SK-N-SH treated with all-trans-retinoic acid at 6 μM for 48 hours (cell line): ENCODE results near the gene CD59.
A peak's percentile ranks its signal among the peaks of the same experiment; 100 is the strongest.

Source experiments
- ATAC-seq: fragments of 200-7000 bp; cut with Tn5 transposase; 3 replicates; pipeline ENCODE4 v1.9.1; 2020; ENCODE audit warnings: mild to moderate bottlenecking, moderate library complexity
- ARNTL ChIP-seq: fragments of 450-650 bp; formaldehyde crosslinking; IDR thresholded peaks from 2 replicates; pipeline ENCODE4 v1.5.0; 2020; ENCODE audit warnings: low read depth, mild to moderate bottlenecking, moderate library complexity, borderline replicate concordance
- CREB5 ChIP-seq: fragments of 250-450 bp; sonication (Bioruptor Pico); IDR thresholded peaks from 2 replicates; pipeline ENCODE4 v1.5.1; 2020; ENCODE audit warnings: low read depth, mild to moderate bottlenecking, moderate library complexity
- ESRRG ChIP-seq: fragments of 250-450 bp; sonication (Bioruptor Pico); IDR thresholded peaks from 2 replicates; pipeline ENCODE4 v1.6.1; 2021; ENCODE audit warnings: mild to moderate bottlenecking
- OSR1 ChIP-seq: fragments of 250-450 bp; sonication (Bioruptor Pico); IDR thresholded peaks from 2 replicates; pipeline ENCODE4 v1.8.0; 2022; ENCODE audit warnings: moderate library complexity, mild to moderate bottlenecking, inconsistent platforms
- POU6F1 ChIP-seq: fragments of 250-450 bp; sonication (Bioruptor Pico); IDR thresholded peaks from 2 replicates; pipeline ENCODE4 v1.8.0; 2021; ENCODE audit warnings: low read depth, mild to moderate bottlenecking, moderate library complexity, borderline replicate concordance
- PPARA ChIP-seq: fragments of 250-450 bp; sonication (Bioruptor Pico); IDR thresholded peaks from 2 replicates; pipeline ENCODE4 v1.5.0; 2020; ENCODE audit warnings: mild to moderate bottlenecking, borderline replicate concordance
- RARB ChIP-seq: fragments of 250-450 bp; sonication (Bioruptor Pico); IDR thresholded peaks from 2 replicates; pipeline ENCODE4 v1.8.0; 2021; ENCODE audit warnings: mild to moderate bottlenecking, moderate library complexity
- SNAI2 ChIP-seq: fragments of 250-450 bp; sonication (Bioruptor Pico); IDR thresholded peaks from 2 replicates; pipeline ENCODE4 v1.5.0; 2020; ENCODE audit warnings: mild to moderate bottlenecking, moderate library complexity
- TOX ChIP-seq: fragments of 250-450 bp; sonication (Bioruptor Pico); IDR thresholded peaks from 2 replicates; pipeline ENCODE4 v1.8.0; 2021; ENCODE audit warnings: mild to moderate bottlenecking, moderate library complexity, borderline replicate concordance
- TSHZ2 ChIP-seq: fragments of 250-450 bp; sonication (Bioruptor Pico); IDR thresholded peaks from 2 replicates; pipeline ENCODE4 v1.5.0; 2020; ENCODE audit warnings: mild to moderate bottlenecking, moderate library complexity
- ZFP3 ChIP-seq: fragments of 250-450 bp; sonication (Bioruptor Pico); IDR thresholded peaks from 2 replicates; pipeline ENCODE4 v1.5.0; 2020; ENCODE audit warnings: mild to moderate bottlenecking, moderate library complexity
- ZNF70 ChIP-seq: fragments of 450-650 bp; formaldehyde crosslinking; IDR thresholded peaks from 2 replicates; pipeline ENCODE4 v1.5.0; 2020; ENCODE audit warnings: mild to moderate bottlenecking, moderate library complexity
- ZNF8 ChIP-seq: fragments of 450-650 bp; formaldehyde crosslinking; IDR thresholded peaks from 2 replicates; pipeline ENCODE4 v1.5.0; 2020; ENCODE audit warnings: mild to moderate bottlenecking, moderate library complexity
- TF ChIP-seq, protein P1 (sequence below): fragments of 250-450 bp; sonication (Bioruptor Pico); IDR thresholded peaks from 2 replicates; pipeline ENCODE4 v1.5.1; 2021; ENCODE audit warnings: mild to moderate bottlenecking, moderate library complexity
- TF ChIP-seq, protein P2 (sequence below): fragments of 250-450 bp; sonication (Bioruptor Pico); IDR thresholded peaks from 2 replicates; pipeline ENCODE4 v1.8.0; 2020; ENCODE audit warnings: mild to moderate bottlenecking, moderate library complexity, borderline replicate concordance

The CD59 gene

DNA sequence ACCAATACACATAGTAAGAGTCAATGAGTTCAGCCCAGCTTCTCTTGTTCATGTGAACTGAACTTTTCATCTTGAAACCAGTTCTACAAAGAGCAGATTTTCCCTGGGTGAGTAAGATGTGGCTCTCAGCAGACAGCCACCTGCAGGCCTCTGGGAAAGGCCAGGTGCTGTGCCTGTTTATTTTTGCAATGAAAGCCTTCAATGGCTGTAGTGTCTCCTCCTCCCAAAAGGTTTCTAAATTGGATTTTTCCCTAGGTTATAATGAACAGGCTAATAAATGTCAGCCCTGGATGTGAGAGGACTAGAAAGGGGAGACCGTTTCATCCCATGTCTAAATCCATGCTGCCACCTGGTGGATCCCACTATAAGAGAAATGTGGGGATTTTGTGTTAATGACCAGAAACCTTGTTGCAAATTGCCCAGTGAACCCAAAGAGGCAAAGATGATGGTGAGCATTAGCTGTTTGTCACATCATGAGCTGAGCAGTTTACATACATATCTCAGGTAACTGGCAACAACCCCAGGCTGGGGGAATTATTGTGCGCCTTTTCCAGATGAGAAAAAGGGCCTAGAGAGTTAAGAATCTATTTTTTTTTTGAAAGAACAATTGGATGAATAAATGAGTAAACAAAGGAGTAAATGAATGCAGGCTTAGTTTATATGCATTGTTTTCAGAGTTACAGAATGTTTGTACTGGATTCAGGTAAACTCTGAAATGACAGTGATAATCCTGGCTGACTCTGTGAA, 48.3 kb downstream of the CD59 start:
- TF ChIP-seq, protein P1, sequence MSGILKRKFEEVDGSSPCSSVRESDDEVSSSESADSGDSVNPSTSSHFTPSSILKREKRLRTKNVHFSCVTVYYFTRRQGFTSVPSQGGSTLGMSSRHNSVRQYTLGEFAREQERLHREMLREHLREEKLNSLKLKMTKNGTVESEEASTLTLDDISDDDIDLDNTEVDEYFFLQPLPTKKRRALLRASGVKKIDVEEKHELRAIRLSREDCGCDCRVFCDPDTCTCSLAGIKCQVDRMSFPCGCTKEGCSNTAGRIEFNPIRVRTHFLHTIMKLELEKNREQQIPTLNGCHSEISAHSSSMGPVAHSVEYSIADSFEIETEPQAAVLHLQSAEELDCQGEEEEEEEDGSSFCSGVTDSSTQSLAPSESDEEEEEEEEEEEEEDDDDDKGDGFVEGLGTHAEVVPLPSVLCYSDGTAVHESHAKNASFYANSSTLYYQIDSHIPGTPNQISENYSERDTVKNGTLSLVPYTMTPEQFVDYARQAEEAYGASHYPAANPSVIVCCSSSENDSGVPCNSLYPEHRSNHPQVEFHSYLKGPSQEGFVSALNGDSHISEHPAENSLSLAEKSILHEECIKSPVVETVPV, result no peak
- TF ChIP-seq CREB5 (no peak), PPARA (CRISPR knock-in tag) (no peak), RARB (no peak), OSR1 (CRISPR knock-in tag) (no peak), TOX (CRISPR knock-in tag) (no peak)
- TF ChIP-seq, protein P2, sequence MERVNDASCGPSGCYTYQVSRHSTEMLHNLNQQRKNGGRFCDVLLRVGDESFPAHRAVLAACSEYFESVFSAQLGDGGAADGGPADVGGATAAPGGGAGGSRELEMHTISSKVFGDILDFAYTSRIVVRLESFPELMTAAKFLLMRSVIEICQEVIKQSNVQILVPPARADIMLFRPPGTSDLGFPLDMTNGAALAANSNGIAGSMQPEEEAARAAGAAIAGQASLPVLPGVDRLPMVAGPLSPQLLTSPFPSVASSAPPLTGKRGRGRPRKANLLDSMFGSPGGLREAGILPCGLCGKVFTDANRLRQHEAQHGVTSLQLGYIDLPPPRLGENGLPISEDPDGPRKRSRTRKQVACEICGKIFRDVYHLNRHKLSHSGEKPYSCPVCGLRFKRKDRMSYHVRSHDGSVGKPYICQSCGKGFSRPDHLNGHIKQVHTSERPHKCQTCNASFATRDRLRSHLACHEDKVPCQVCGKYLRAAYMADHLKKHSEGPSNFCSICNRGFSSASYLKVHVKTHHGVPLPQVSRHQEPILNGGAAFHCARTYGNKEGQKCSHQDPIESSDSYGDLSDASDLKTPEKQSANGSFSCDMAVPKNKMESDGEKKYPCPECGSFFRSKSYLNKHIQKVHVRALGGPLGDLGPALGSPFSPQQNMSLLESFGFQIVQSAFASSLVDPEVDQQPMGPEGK (CRISPR knock-in tag), result no peak
- peak; percentile 10; the same call in 1 of the 3 replicates for ATAC-seq

DNA sequence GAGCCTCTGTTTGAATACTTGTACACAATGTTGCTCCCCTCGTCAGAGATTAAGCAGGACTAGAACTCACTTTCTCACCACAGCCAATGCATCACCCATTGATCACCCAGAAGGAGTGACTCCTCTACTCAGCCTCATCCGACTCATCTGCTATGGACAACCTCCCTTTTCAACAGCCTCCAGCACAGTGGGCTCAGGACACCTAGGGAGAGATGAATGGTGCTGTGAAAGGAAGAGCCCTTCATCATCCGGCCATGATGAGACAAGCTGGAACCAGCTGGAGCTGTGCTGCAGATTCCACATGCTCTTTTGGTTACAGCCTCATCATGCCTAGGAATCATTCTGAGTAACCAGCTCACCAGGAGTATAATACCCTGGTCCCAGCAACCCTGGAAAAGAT, 51.1 kb downstream of the CD59 start:
- no peak for TF ChIP-seq TOX (CRISPR knock-in tag)
- no peak for TF ChIP-seq ARNTL (CRISPR knock-in tag)
- no peak for TF ChIP-seq RARB
- TF ChIP-seq ZNF70 (CRISPR knock-in tag), result no peak
- no peak for TF ChIP-seq ZFP3 (CRISPR knock-in tag)
- TF ChIP-seq, protein P2 (CRISPR knock-in tag), result no peak
- TF ChIP-seq ESRRG (CRISPR knock-in tag), result no peak
- TF ChIP-seq TSHZ2 (CRISPR knock-in tag), result no peak
- no peak for TF ChIP-seq POU6F1 (CRISPR knock-in tag)
- no peak for ATAC-seq

- no peak for ATAC-seq
- TF ChIP-seq TOX (CRISPR knock-in tag) (no peak), CREB5 (no peak), POU6F1 (CRISPR knock-in tag) (no peak), SNAI2 (CRISPR knock-in tag) (no peak), ZNF70 (CRISPR knock-in tag) (no peak), ZFP3 (CRISPR knock-in tag) (no peak), ZNF8 (CRISPR knock-in tag) (no peak)
- TF ChIP-seq, protein P1, result no peak
Measured at GRCh38 chr11:33684003-33684706, 52.1 kb downstream of the CD59 start.
